ENCODE data around the gene PFDN4.

Gene PFDN4

DNA sequence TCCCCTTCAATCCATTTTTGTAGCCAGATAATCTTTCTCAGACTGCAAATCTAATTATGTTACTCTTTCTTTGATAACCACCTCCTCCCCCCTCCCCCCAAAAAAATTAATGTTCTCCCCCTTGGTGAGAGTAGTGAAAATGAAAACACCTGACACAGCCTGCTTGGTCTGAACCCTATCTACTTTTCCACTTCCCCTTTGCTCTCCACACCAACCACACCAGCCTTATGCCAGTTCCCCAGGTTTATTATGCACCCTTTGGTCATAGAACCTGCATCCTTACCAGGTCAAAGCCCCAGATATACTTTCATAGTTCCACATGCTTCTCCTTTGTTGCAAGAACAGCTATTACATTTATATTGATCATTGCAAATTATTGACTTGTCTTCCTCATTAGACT, 19.4 kb downstream of the PFDN4 start:
- TF ChIP-seq, protein P1, sequence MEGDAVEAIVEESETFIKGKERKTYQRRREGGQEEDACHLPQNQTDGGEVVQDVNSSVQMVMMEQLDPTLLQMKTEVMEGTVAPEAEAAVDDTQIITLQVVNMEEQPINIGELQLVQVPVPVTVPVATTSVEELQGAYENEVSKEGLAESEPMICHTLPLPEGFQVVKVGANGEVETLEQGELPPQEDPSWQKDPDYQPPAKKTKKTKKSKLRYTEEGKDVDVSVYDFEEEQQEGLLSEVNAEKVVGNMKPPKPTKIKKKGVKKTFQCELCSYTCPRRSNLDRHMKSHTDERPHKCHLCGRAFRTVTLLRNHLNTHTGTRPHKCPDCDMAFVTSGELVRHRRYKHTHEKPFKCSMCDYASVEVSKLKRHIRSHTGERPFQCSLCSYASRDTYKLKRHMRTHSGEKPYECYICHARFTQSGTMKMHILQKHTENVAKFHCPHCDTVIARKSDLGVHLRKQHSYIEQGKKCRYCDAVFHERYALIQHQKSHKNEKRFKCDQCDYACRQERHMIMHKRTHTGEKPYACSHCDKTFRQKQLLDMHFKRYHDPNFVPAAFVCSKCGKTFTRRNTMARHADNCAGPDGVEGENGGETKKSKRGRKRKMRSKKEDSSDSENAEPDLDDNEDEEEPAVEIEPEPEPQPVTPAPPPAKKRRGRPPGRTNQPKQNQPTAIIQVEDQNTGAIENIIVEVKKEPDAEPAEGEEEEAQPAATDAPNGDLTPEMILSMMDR (IDR thresholded peaks at IDR 0.05; ENCODE audit: low read depth, low read length, missing control alignments) = no peak
- H3K4me3 ChIP-seq (ENCODE audit: low read depth, low read length) = no peak overlapping the region
- no peak for DNase-seq (ENCODE audit: low read depth)

DNA sequence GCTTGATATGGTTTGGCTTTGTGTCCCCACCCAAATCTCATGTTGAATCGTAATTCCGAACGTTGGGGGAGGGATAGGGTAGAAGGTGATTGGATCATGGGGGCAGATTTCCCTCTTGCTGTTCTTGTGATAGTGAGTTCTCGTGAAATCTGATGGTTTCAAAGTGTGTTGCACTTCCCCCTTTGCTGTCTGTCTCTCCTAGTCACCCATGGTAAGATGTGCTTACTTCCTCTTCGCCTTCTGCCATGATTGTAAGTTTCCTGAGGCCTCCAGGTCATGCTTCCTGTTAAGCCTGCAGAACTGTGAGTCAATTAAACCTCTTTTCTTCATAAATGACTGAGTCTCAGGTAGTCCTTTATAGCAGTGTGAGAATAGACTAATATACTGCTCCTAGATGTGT, 19.9 kb downstream of the PFDN4 start:
- TF ChIP-seq, protein P1 (IDR thresholded peaks at IDR 0.05; ENCODE audit: low read depth, low read length, missing control alignments) = no peak
- H3K4me3 ChIP-seq (ENCODE audit: low read depth, low read length) = no peak overlapping the region
- no peak for DNase-seq (ENCODE audit: low read depth)

DNA sequence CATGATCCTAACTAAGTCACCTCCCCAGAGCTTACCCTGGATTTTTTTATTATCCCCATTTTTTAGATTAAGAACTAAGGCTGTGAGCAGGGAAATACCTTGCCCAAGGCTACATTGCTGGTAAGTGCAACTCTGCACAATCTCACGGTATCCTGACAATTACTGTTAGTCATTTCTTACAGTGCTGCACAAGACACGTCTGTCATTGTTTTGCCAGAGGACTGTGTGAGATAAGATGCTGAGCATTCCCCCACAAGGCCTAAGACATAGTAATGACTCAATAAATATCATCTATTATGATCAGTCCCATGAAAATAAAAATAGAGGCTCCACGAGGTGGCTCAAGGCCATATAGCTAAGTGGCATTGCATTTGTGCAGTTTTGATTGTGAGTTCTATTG, 21.0 kb downstream of the PFDN4 start:
- TF ChIP-seq, protein P1 (IDR thresholded peaks at IDR 0.05; ENCODE audit: low read depth, low read length, missing control alignments) = no peak
- no peak overlapping the region for H3K4me3 ChIP-seq (ENCODE audit: low read depth, low read length)
- no peak for DNase-seq (ENCODE audit: low read depth)

DNA sequence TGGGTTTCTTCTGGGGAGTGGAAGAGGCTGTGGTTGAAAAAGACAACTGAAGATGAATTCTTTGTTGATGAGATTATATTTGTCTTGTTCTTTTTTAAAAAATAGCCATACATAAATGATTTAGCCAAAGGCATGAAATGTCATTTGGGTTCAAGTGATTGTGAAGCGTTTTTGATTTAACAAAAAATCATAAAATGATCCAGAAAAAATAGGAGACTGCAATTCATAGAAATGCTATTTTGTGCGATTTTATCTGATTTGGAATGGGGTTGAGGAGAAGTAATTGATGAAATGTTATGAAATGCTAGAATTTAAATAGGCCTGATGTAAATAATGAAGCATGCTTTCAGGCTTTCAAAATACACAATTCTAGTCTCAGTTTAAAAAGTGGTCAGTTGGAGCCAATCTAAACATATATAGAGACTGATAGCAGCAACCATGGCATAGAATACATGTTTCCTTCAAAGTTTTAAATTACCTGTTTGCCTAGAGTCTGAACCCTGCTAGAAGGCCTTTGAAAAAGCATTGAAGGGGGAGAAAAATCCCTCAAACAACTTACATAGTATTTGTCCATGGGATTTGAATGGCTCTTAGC, 21.8 kb downstream of the PFDN4 start:
- no peak for DNase-seq (ENCODE audit: low read depth)
- H3K4me3 ChIP-seq (ENCODE audit: low read depth, low read length) = no peak overlapping the region
- TF ChIP-seq, protein P1 (IDR thresholded peaks at IDR 0.05; ENCODE audit: low read depth, low read length, missing control alignments) = no peak

- no peak overlapping the region for H3K4me3 ChIP-seq (ENCODE audit: low read depth, low read length)
- TF ChIP-seq, protein P1 (IDR thresholded peaks at IDR 0.05; ENCODE audit: low read depth, low read length, missing control alignments) = no peak
- no peak for DNase-seq (ENCODE audit: low read depth)
Observed at GRCh38 chr20:54231036-54231435, 23.1 kb downstream of the PFDN4 start.

GRCh38 chr20:54234991-54235390, 27.1 kb downstream of the PFDN4 start:
- DNase-seq (ENCODE audit: low read depth) = no peak

More at GRCh38 chr20:54234991-54235390, 27.1 kb downstream of the PFDN4 start:
- TF ChIP-seq, protein P1 (IDR thresholded peaks at IDR 0.05; ENCODE audit: low read depth, low read length, missing control alignments) = no peak
- H3K4me3 ChIP-seq (ENCODE audit: low read depth, low read length) = no peak overlapping the region
